OCI-LY3 (cell line): ENCODE data around the gene SLAMF7.

Source experiments
- CTCF ChIP-seq: fragments of 200-600, 300-600 bp; sonication (generic); IDR thresholded peaks from 2 replicates; pipeline ENCODE4 v1.5.1; 2014; ENCODE audit warnings: antibody characterized with exemption, low read length, low read depth
- EZH2phosphoT487 ChIP-seq: fragments of 200-600 bp; shearing (Covaris generic); IDR thresholded peaks from 2 replicates; pipeline ENCODE4 v1.6.1; 2018; ENCODE audit warnings: antibody characterized with exemption, mixed run types, low read depth

- no peak for TF ChIP-seq CTCF
- no peak for TF ChIP-seq EZH2phosphoT487
These were observed 23.0 kb upstream of the SLAMF7 start for GRCh38 chr1:160716013-160716412.
